Activated naive CD8-positive, alpha-beta T cell treated with anti-CD3 and anti-CD28 coated beads, Interleukin-2, amount 50 U/mL, for 24 hours (primary cell): ENCODE measurements around the gene IFT122.

Experiments used
- ATAC-seq: fragments of 150-1000 bp; cut with Tn5 transposase; one replicate; pipeline ENCODE4 v1.10.0; 2021
- DNase-seq: peaks from one replicate; pipeline ENCODE4 v3.0.0; 2021
- H3K27ac Mint-ChIP-seq: one replicate; pipeline ENCODE4 v1.8.0; 2021; ENCODE audit warnings: mild to moderate bottlenecking, mixed read lengths
- H3K27me3 Mint-ChIP-seq: one replicate; pipeline ENCODE4 v1.8.0; 2021; ENCODE audit warnings: mixed read lengths
- H3K36me3 Mint-ChIP-seq: one replicate; pipeline ENCODE4 v1.8.0; 2021; ENCODE audit warnings: low read depth, mixed read lengths
- H3K4me1 Mint-ChIP-seq: one replicate; pipeline ENCODE4 v1.8.0; 2021; ENCODE audit warnings: mixed read lengths
- H3K4me3 Mint-ChIP-seq: one replicate; pipeline ENCODE4 v1.8.0; 2021; ENCODE audit warnings: mild to moderate bottlenecking, moderate library complexity, mixed read lengths
- H3K9me3 Mint-ChIP-seq: one replicate; pipeline ENCODE4 v1.8.0; 2021; ENCODE audit warnings: mixed read lengths

IFT122 gene

GRCh38 chr3:129567939-129568338 is 127.9 kb downstream of the IFT122 start:
- ATAC-seq (no peak), DNase-seq (no peak)
- H3K9me3 Mint-ChIP-seq, result no peaks in the 10 kb centered on the region
- H3K36me3 Mint-ChIP-seq, result no peaks in the 10 kb centered on the region
- no peak overlapping the region for H3K4me3 Mint-ChIP-seq
- H3K27me3 Mint-ChIP-seq, result no peaks in the 10 kb centered on the region
- no peak overlapping the region for H3K27ac Mint-ChIP-seq
- peaks cover 2% of the 10 kb centered on the region for H3K4me1 Mint-ChIP-seq

GRCh38 chr3:129569856-129570255 is 129.8 kb downstream of the IFT122 start:
- no peak for ATAC-seq
- Mint-ChIP-seq H3K36me3 (no peaks in the 10 kb centered on the region), H3K27ac (no peak overlapping the region)

More at GRCh38 chr3:129569856-129570255, 129.8 kb downstream of the IFT122 start:
- no peak for DNase-seq
- Mint-ChIP-seq H3K27me3 (peaks cover 2% of the 10 kb centered on the region), H3K9me3 (no peaks in the 10 kb centered on the region), H3K4me1 (peaks cover 2% of the 10 kb centered on the region), H3K4me3 (no peak overlapping the region)
